GM10266 (cell line): Measurements from ENCODE around the gene KSR1.

ENCODE experiments used
- DNase-seq: peaks from one replicate; pipeline ENCODE4 v3.0.0; 2012; ENCODE audit errors: extremely low spot score
- CTCF ChIP-seq: IDR thresholded peaks from 2 replicates; pipeline ENCODE4 v1.5.1; 2012; ENCODE audit warnings: mild to moderate bottlenecking, low read depth; ENCODE audit not compliant: control insufficient read depth, insufficient read depth; ENCODE audit errors: missing control alignments

The KSR1 gene

GRCh38 chr17:27457731-27458523, 1.7 kb downstream of the KSR1 start:
- peak; percentile 51 for DNase-seq
- no peak for TF ChIP-seq CTCF

DNA sequence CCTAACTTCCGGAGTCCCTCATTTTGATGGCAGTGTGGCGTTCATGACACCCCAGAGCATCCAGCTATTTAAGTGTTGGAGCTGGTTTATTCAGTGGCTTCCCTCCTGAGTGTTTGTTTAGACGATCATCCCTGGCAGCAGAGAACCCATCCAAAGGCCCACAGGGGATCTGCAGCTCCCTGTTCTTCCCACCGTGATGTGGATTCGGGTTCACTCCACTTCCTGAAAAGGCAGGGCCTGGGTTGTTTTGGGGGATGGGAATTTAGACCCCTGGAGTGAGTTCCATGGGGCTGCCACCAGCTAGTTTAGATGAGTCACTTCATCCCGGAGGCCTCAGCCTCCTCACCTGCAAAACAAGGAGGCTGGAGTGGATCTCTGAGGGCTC, 2.3 kb downstream of the KSR1 start:
- TF ChIP-seq CTCF, result no peak
- DNase-seq, result no peak

DNA sequence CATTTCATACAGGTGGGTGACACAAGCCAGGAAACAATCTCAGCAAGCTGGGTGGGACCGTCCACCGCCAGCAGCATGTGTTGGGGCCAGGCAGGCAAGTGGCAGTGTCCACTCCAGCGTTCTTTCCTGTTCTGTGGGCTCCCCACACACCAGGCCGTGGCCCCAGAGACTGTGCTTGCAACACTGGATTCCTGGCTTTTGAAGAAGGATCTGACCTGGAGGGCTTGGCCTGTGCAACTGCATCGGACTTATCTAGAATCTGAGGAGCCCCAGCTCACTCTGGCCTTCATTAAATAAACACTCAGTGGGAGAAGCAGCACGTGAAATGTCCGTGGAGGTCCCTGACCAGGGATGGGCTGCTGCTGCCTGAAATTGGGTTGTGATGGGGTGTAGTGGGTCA, 3.2 kb downstream of the KSR1 start:
- no peak for DNase-seq
- no peak for TF ChIP-seq CTCF

DNA sequence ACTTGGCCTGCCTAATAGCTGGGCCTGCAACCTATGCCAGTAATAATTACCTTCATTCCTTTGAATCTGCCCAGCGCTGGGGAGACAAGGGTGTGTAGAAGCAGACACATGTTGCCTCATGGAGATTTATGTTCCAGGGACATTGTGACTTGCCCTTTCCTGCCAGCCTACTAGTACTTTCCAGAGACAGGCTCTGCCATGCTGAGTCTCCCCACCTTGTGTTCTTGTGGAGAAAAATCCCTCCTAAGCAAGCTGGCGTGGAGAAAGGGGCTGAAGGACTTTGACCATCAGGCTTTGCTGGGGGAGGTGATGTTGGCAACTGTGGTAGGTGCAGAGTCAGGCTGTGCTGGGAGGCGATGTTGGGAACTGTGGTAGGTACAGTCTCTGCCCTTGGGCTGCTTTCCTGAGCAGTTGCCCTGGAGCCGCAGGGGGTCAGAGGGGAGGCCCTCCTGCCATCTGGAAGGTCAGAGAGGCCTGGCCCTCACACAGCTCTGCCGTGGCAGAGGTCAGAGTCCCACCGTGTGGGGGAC, 4.0 kb downstream of the KSR1 start:
- no peak for DNase-seq
- TF ChIP-seq CTCF, result no peak

- no peak for DNase-seq
- TF ChIP-seq CTCF, result no peak
Measured at GRCh38 chr17:27461192-27461859, 5.1 kb downstream of the KSR1 start.

GRCh38 chr17:27462149-27462548, 5.9 kb downstream of the KSR1 start:
- no peak for DNase-seq
- no peak for TF ChIP-seq CTCF

GRCh38 chr17:27462714-27463113, 6.5 kb downstream of the KSR1 start:
- no peak for DNase-seq
- TF ChIP-seq CTCF, result no peak
